Stimulated activated CD8-positive, alpha-beta memory T cell treated with anti-CD3 and anti-CD28 coated beads, Interleukin-4, amount 100 ng/mL, for 1 hour (primary cell): ENCODE data around the gene RNF220.
"Not testable (repeated sequence)": the region's sequence is repeated elsewhere in the genome, so short reads cannot be mapped to it uniquely, and the experiment has no call there.

ENCODE experiments used
- DNase-seq, 2 donors: peaks; one replicate each; pipeline ENCODE4 v3.0.0-alpha.2; 2020; ENCODE audit warnings: low read depth in 2 of 2, low spot score in 1 of 2

Gene RNF220

GRCh38 chr1:44648529-44649250, 243.6 kb downstream of the RNF220 start:
- DNase-seq: no peak

DNA sequence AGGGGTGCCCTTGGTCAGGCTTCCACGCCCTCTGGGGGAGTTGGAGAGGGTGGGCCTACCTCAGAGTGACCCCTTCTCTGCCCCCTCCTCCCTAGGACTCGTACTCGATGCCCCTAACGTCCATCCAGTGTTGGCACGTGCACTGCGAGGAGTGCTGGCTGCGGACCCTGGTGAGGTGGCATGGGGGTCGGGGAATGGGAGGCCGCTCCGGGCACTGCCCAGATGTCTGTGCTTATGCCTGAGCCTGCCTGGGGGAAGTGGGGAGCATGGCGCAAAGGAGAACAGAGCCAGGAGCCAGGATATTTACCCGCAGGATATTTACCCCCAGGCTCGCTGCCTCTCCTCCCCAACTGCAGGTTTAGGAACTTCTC, 244.7 kb downstream of the RNF220 start:
- DNase-seq: no peak

- no peak for DNase-seq
These were observed 245.2 kb downstream of the RNF220 start for GRCh38 chr1:44650159-44650831.

DNA sequence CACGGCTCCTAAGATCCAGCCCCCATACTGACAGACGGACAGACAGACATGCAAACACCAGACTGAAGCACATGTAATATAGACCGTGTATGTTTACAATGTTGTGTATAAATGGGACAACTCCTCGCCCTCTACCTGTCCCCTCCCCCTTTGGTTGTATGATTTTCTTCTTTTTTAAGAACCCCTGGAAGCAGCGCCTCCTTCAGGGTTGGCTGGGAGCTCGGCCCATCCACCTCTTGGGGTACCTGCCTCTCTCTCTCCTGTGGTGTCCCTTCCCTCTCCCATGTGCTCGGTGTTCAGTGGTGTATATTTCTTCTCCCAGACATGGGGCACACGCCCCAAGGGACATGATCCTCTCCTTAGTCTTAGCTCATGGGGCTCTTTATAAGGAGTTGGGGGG, 246.0 kb downstream of the RNF220 start:
- DNase-seq: no peak

GRCh38 chr1:44652445-44653106, 247.5 kb downstream of the RNF220 start:
- DNase-seq: peak; percentile 62 to 63

DNA sequence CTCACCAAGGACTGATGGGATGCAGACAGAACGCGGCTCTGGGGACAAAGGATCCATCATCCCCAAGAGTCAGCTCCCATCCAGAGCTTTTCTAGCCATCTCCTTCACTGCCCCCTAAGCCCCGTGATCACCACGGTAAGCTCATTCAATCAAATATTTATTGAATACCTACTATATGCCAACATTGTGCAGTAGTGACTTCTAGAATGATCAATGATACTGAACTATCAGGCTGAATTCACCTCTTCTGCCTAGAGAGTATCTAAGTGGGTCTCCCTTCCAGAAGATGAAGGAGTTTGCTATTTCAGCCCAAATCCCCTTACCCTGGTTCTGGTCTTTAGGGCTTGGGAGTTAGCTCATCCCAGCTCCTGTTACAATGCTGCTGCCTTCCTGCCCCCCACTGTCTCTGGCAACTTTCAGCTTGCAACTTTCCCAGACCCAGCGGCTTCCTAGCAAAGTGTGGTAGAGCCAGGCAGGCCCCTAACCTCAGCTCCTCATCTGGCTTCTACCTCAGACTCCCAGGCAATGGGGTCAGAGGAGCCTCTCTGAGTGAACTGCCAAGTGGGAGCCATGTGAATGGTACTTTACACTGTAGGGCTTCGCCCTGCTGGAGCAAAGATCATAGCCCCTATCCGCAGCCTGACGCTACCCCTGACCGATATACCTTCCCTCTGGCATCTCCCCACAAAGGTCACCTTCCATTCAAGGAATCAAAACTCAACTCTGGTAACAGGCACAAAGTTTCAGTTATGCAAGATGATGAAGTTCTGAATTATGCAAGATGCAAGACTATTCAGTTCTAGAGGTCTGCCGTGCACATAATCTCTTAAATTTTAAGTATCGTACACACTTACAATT, 248.3 kb downstream of the RNF220 start:
- DNase-seq: no peak

DNA sequence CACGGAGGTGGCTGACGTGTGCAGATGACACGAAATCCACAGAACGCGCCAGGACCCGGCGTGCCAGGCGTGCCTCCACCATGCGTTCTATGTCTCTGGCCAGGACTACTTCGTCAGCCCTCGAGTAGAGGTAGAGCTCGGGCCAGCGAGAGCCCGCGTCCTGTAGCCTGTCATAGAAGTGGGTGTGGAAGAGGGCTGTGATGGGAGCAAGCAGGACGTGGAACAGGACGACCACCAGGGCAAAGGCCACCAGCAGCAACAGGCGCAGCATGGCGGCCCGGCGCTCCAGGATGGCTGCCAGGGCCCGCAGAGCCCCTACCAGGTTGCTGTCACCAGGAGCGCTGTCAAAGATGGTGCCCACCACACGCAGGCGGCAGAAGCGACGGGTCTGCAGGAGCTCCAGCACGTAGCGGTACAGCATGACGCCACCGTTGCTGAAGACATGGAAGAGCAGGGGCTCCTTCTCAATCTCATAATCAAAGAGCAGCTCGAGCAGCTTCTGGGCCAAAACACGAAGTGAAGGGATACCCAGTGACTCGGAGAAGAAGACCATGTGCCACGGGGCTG, 249.6 kb downstream of the RNF220 start:
- no peak for DNase-seq

DNA sequence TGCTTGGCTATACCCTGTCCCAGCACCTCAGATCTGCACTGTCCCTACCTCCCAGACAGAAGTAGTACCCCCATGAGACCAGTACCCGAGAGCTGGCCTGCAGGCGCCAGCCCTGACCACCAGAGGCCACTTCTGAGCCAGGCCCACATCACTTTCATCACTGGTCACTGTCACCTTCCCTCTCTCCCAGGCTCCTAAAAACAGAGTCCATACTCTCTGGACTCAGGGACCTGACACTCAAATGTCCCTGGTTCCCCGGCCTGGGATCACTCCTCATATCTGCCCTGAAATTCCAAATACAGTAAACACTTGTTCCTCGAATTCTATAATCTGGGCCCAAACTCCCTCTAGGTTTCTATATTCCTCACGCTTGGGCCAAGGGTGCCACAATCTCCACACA, 250.6 kb downstream of the RNF220 start:
- DNase-seq: no peak

DNA sequence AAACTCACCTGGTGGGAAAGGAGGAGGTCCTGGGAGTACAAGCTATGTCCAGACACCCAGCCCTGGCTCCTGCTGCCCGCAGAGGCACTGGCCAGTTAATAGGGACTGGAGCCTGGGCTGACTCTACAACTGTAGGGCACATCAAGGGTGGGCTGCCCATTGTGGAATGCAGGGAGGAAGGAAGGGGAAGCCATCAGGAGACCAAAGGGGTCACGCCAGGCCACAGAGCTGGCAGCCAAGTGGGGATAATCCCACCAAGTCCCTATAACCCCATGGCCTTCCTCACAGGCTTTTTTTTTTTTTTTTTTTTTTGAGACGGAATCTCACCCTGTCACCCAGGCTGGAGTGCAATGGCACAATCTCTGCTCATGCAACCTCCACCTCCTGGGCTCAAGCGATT, 254.5 kb downstream of the RNF220 start:
- DNase-seq: no peak

DNA sequence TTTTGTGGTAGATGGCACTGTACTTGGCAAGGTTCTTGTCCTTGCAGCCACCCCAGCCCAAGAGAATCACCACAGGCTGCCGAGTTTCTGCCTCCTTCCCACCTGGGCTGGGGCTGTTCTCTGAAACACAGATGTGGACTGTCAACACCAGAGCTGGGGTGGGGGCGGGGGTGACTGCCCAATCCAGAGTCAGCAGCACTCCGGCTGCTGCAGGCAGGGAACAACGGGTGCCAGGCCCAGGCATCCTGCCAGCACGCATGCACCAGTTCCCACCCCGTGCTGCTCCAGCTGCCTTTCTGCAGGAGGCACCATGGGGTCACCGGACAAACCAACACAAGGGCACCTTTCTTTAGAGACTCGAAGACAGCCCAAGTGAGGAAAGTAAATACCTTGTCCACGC, 255.1 kb downstream of the RNF220 start:
- no peak for DNase-seq

GRCh38 chr1:44661781-44662682, 257.0 kb downstream of the RNF220 start:
- no peak for DNase-seq

GRCh38 chr1:44662683-44663030, 257.6 kb downstream of the RNF220 start:
- DNase-seq: no peak

DNA sequence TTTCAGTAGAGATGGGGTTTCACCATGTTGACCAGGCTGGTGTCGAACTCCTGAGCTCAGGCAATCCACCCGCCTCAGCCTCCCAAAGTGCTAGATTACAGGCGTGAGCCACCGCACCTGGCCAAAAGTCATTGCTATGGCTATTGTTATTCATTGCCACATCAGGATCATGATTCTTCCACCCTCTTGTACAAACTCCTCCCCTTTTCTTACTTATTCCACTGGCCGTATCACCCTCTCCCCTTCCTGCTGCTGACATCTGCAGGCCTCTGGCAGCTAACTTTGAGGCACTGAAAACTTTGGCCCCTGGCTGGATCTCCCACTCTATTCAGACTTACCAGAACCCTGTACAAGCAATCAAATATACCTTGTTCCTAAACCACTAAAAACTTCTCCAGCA, 258.4 kb downstream of the RNF220 start:
- no peak for DNase-seq

GRCh38 chr1:44664730-44665370, 259.8 kb downstream of the RNF220 start:
- DNase-seq: no peak

DNA sequence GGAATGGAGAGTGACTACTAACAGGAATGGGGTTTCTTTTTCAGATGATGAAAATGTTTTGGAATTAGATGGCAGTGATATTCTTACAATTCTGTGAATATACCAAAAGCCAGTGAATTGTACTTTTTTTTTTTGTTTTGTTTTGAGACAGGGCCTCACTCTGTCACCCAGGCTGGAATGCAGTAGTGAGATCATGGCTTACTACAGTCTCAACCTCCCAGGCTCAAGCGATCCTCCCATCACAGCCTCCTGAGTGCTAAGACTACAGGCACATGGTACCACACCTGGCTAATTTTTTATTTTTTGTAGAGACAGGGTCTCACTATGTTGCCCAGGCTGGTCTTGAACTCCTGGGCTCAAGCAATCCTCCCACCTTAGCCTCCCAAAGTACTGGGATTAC, 261.7 kb downstream of the RNF220 start:
- not testable (repeated sequence) for DNase-seq

- no peak for DNase-seq
These were observed 265.9 kb downstream of the RNF220 start for GRCh38 chr1:44670751-44671640.

DNA sequence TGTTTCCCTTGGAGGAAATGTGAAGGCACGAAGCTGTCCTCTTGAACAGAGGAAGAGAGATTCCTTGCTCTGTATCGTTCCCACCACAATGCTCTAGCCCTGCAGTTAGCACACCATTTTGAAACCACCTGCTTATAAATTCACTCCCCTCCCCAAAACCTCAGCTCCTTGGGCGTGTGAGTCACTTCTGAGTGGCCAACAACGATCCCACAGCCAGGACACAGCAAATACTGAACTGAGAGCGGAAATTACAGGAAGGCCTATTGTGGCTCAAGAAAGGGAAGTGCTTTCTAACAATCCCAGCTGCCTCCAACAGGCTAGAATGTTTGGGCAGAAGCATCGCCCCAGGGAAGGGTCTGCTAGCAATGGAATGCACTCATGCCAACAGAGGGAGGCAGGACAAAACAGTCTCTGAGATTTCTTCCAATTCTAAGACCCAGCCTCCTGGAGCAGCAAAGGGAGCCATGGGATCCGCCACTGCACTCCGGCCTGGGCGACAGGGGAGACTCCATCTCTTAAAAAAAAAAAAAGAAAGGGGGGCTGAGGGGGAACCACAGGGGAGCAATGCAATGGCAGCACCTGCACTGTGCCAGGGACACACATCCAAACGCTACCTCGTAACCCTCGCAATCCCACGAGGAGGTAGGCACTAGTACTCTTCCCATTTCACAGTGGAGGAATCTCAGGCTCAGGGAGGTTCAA, 267.4 kb downstream of the RNF220 start:
- DNase-seq: no peak
